G401.6 (cell line): ENCODE data around the gene SLC38A4.
"Not testable (repeated sequence)": the region's sequence is repeated elsewhere in the genome, so short reads cannot be mapped to it uniquely, and the experiment has no call there.

ENCODE experiments used
- FAIRE-seq: peaks from 2 replicates; lab custom pipeline; 2012; peaks lifted over from hg19 to GRCh38; lab: Jason Lieb, UNC

SLC38A4 gene

GRCh38 chr12:46825591-46826414 is at the start of gene SLC38A4:
SLC38A4 (minus strand) TSS chr12:46825997; CDS start chr12:46793071, 32,926 bp downstream.
- no peak for FAIRE-seq

- FAIRE-seq: no peak
Observed at GRCh38 chr12:46875095-46875494, 49.3 kb upstream of the SLC38A4 start.

GRCh38 chr12:46874642-46875041 is 48.8 kb upstream of the SLC38A4 start:
- no peak for FAIRE-seq

- FAIRE-seq: no peak
Observed at GRCh38 chr12:46872135-46872534, 46.3 kb upstream of the SLC38A4 start.

GRCh38 chr12:46865311-46865710 is 39.5 kb upstream of the SLC38A4 start:
- FAIRE-seq: no peak

- FAIRE-seq: no peak
Observed at GRCh38 chr12:46858368-46858767, 32.6 kb upstream of the SLC38A4 start.

- FAIRE-seq: no peak
Observed at GRCh38 chr12:46857486-46857885, 31.7 kb upstream of the SLC38A4 start.

- FAIRE-seq: no peak
Observed at GRCh38 chr12:46855760-46856159, 30.0 kb upstream of the SLC38A4 start.

GRCh38 chr12:46854188-46854587 is 28.4 kb upstream of the SLC38A4 start:
- not testable (repeated sequence) for FAIRE-seq

- not testable (repeated sequence) for FAIRE-seq
Observed at GRCh38 chr12:46848792-46849191, 23.0 kb upstream of the SLC38A4 start.

- no peak for FAIRE-seq
Observed at GRCh38 chr12:46847001-46847400, 21.2 kb upstream of the SLC38A4 start.

GRCh38 chr12:46843811-46844210 is 18.0 kb upstream of the SLC38A4 start:
- FAIRE-seq: no peak

- no peak for FAIRE-seq
Observed at GRCh38 chr12:46841891-46842290, 16.1 kb upstream of the SLC38A4 start.

GRCh38 chr12:46839964-46840363 is 14.2 kb upstream of the SLC38A4 start:
- no peak for FAIRE-seq

- no peak for FAIRE-seq
Observed at GRCh38 chr12:46839232-46839631, 13.4 kb upstream of the SLC38A4 start.

GRCh38 chr12:46835785-46836184 is 10.0 kb upstream of the SLC38A4 start:
- no peak for FAIRE-seq

- FAIRE-seq: no peak
Observed at GRCh38 chr12:46832130-46832704, 6.4 kb upstream of the SLC38A4 start.

GRCh38 chr12:46831335-46832129 is 5.7 kb upstream of the SLC38A4 start:
- no peak for FAIRE-seq

- FAIRE-seq: no peak
Observed at GRCh38 chr12:46830731-46831334, 5.0 kb upstream of the SLC38A4 start.

GRCh38 chr12:46824709-46825108 is 1.1 kb downstream of the SLC38A4 start:
- FAIRE-seq: no peak

- FAIRE-seq: no peak
Observed at GRCh38 chr12:46818642-46819041, 7.2 kb downstream of the SLC38A4 start.

GRCh38 chr12:46815809-46816208 is 10.0 kb downstream of the SLC38A4 start:
- FAIRE-seq: no peak

GRCh38 chr12:46814143-46814542 is 11.7 kb downstream of the SLC38A4 start:
- FAIRE-seq: no peak
